Neuronal stem cell (in vitro differentiated cells): ENCODE results near the gene GABBR2.

Source experiments
- DNase-seq: peaks from one replicate; pipeline ENCODE4 v3.0.0-alpha.2; 2013; ENCODE audit warnings: low spot score
- H2AFZ ChIP-seq: one replicate; pipeline ENCODE4 v1.6.1; 2013; ENCODE audit warnings: mild to moderate bottlenecking, low read length, inconsistent platforms
- H2AK5ac ChIP-seq: 2 replicates; pipeline ENCODE4 v1.6.1; 2013; ENCODE audit warnings: low read depth, mild to moderate bottlenecking, inconsistent platforms, low read length, moderate library complexity, mixed read lengths
- H2BK120ac ChIP-seq: 2 replicates; pipeline ENCODE4 v1.6.1; 2013; ENCODE audit warnings: low read depth, mild to moderate bottlenecking, inconsistent platforms, low read length, moderate library complexity, mixed read lengths
- H2BK12ac ChIP-seq: one replicate; pipeline ENCODE4 v1.6.1; 2013; ENCODE audit warnings: low read length, inconsistent platforms
- H2BK15ac ChIP-seq: 2 replicates; pipeline ENCODE4 v1.6.1; 2013; ENCODE audit warnings: mild to moderate bottlenecking, low read length, inconsistent platforms, mixed read lengths
- H2BK5ac ChIP-seq: one replicate; pipeline ENCODE4 v1.6.1; 2013; ENCODE audit warnings: inconsistent platforms, mild to moderate bottlenecking, low read length, moderate library complexity
- H3K14ac ChIP-seq: one replicate; pipeline ENCODE4 v1.6.1; 2013; ENCODE audit warnings: low read length, inconsistent platforms
- H3K18ac ChIP-seq: 2 replicates; pipeline ENCODE4 v1.6.1; 2013; ENCODE audit warnings: low read length, inconsistent platforms
- H3K23ac ChIP-seq: 2 replicates; pipeline ENCODE4 v1.6.1; 2013; ENCODE audit warnings: low read depth, mild to moderate bottlenecking, mixed read lengths, low read length, inconsistent platforms; ENCODE audit not compliant: poor library complexity
- H3K27ac ChIP-seq: replicated peaks from 3 replicates; pipeline ENCODE4 v1.5.1; 2013; ENCODE audit warnings: low read length, inconsistent platforms
- H3K27me3 ChIP-seq, 3 experiments: 2 replicates each; pipeline ENCODE4 v1.6.1; 2013; ENCODE audit warnings: low read length in 3 of 3, mild to moderate bottlenecking in 2 of 3, inconsistent platforms in 1 of 3, low read depth in 1 of 3, mixed read lengths in 1 of 3, moderate library complexity in 1 of 3; ENCODE audit not compliant: control insufficient read depth in 3 of 3, insufficient read depth in 3 of 3
- H3K36me3 ChIP-seq, 2 donors: replicated peaks in 1 of 2; 2 replicates each; pipeline ENCODE4 v1.6.1; 2013; ENCODE audit warnings: low read length in 2 of 2; ENCODE audit not compliant: control insufficient read depth in 2 of 2, insufficient read depth in 2 of 2
- H3K4ac ChIP-seq: 2 replicates; pipeline ENCODE4 v1.6.1; 2013; ENCODE audit warnings: inconsistent platforms, mild to moderate bottlenecking, low read length, moderate library complexity
- H3K4me1 ChIP-seq, 2 donors: 1 replicate in 1 of 2; 2 replicates in 1 of 2; pipeline ENCODE4 v1.6.1; 2013; ENCODE audit warnings: low read length in 2 of 2, low read depth in 1 of 2; ENCODE audit not compliant: control insufficient read depth in 2 of 2, insufficient read depth in 1 of 2
- H3K4me2 ChIP-seq: one replicate; pipeline ENCODE4 v1.6.1; 2013; ENCODE audit warnings: mild to moderate bottlenecking, low read length, inconsistent platforms; ENCODE audit not compliant: insufficient read depth, poor library complexity, severe bottlenecking
- H3K4me3 ChIP-seq, 2 donors: 2 replicates each; pipeline ENCODE4 v1.5.1; 2013; ENCODE audit warnings: low read length in 2 of 2, mild to moderate bottlenecking in 2 of 2, inconsistent platforms in 1 of 2, moderate library complexity in 1 of 2
- H3K79me1 ChIP-seq: one replicate; pipeline ENCODE4 v1.6.1; 2013; ENCODE audit warnings: low read depth, mild to moderate bottlenecking, inconsistent platforms, low read length, moderate library complexity
- H3K9ac ChIP-seq: one replicate; pipeline ENCODE4 v1.6.1; 2013; ENCODE audit warnings: mild to moderate bottlenecking, low read depth, low read length, inconsistent platforms; ENCODE audit not compliant: poor library complexity
- H3K9me3 ChIP-seq, 2 donors: replicated peaks in 1 of 2; 2 replicates each; pipeline versions ENCODE3 to v1.6.1; 2013; ENCODE audit warnings: low read length in 2 of 2, mild to moderate bottlenecking in 2 of 2, inconsistent platforms in 1 of 2, low read depth in 1 of 2, mixed read lengths in 1 of 2, moderate library complexity in 1 of 2; ENCODE audit not compliant: control insufficient read depth in 2 of 2, insufficient read depth in 1 of 2
- H4K8ac ChIP-seq: one replicate; pipeline ENCODE4 v1.6.1; 2013; ENCODE audit warnings: low read depth, mild to moderate bottlenecking, inconsistent platforms, low read length, moderate library complexity
- H4K91ac ChIP-seq: one replicate; pipeline ENCODE4 v1.6.1; 2013; ENCODE audit warnings: low read length, low read depth, mild to moderate bottlenecking, inconsistent platforms; ENCODE audit not compliant: poor library complexity
- WGBS, 2 donors: extraction: QIAGEN DNeasy Blood & Tissue Kit; methylation state at CpG; one replicate each; pipeline ENCODE4 v1.1.7; 2013; ENCODE audit warnings: missing lambda C conversion rate in 2 of 2, mixed read lengths in 1 of 2; ENCODE audit not compliant: insufficient read length in 2 of 2, insufficient replicate concordance in 1 of 2; ENCODE audit errors: extremely low coverage in 2 of 2; 5-methylcytosine and 5-hydroxymethylcytosine counted together

The GABBR2 gene

DNA sequence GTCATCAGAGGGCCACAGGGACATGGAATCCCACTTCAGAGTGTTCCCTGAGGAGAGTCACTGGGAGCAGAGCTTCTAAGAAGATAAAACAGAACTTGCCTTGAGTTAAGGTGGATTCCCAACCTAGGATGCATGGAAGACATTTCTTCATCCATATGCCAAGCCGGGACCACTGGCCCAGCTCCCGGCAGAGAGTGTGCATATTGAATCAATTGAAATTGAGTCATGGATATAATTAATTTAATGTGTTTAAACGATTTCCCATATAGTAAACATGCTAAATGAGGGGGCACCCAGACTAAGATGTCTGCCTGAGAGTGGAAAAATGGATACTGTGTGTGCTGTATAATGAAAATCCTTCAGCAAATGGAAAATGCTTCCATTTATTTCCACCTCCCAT, 258.9 kb downstream of the GABBR2 start:
- WGBS, 2 donors = no CpG with 5 or more reads among the region's 3 CpGs
- Histone ChIP-seq H3K36me3 (no peaks in the 10 kb centered on the region), H3K9me3 (no peaks in the 10 kb centered on the region), H2AK5ac (no peak overlapping the region), H3K27me3 (peaks cover 0 to 2% (median 0%) of the 10 kb centered on the region in 3 experiments), H3K14ac (no peak overlapping the region), H2BK15ac (no peak overlapping the region), H3K9ac (no peak overlapping the region), H3K4ac (no peak overlapping the region), H2BK12ac (no peak overlapping the region), H2AFZ (no peak overlapping the region), H3K18ac (no peak overlapping the region), H3K79me1 (no peaks in the 10 kb centered on the region), H4K91ac (no peak overlapping the region), H3K4me3 (no peak overlapping the region), H3K4me2 (no peak overlapping the region), H2BK120ac (no peak overlapping the region), H3K23ac (no peak overlapping the region), H3K4me1 (peaks cover 0 to 2% of the 10 kb centered on the region in 2 donors), H4K8ac (no peak overlapping the region), H3K27ac (no peak overlapping the region), H2BK5ac (no peak overlapping the region)
- no peak for DNase-seq

GRCh38 chr9:98445576-98445975, 263.2 kb downstream of the GABBR2 start:
- no CpG with 5 or more reads among the region's 1 CpG for WGBS, 2 donors
- Histone ChIP-seq H3K27ac (no peak overlapping the region), H2AFZ (no peak overlapping the region), H3K4me2 (no peak overlapping the region), H3K23ac (no peak overlapping the region), H3K9ac (no peak overlapping the region), H4K8ac (peak overlapping the region; percentile 89), H3K4me1 (peaks cover 0 to 7% of the 10 kb centered on the region in 2 donors), H2AK5ac (no peak overlapping the region), H2BK5ac (no peak overlapping the region), H2BK120ac (no peak overlapping the region), H3K79me1 (no peaks in the 10 kb centered on the region), H3K14ac (no peak overlapping the region), H3K36me3 (no peaks in the 10 kb centered on the region), H3K18ac (no peak overlapping the region), H3K4me3 (no peak overlapping the region), H2BK15ac (no peak overlapping the region), H4K91ac (no peak overlapping the region), H3K9me3 (no peaks in the 10 kb centered on the region), H3K27me3 (no peaks in the 10 kb centered on the region), H3K4ac (no peak overlapping the region), H2BK12ac (no peak overlapping the region)
- DNase-seq = no peak

DNA sequence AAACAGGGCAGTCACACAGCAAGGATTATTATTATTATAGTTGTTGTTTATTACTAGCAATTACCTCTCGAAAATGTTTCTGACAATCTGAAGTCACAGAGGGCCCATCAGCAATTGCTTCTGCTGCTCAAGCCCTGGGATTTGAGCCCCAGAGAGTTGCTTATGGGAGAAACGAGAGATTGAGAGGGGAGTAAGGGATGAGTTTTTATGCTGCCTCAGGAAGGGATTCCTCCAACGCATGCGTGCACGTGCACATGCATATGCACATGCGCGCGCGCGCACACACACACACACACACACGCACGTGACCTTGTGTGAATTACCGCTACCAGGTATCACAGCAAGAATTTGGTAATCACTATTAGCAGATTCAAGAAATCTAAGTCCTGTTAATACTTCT, 264.1 kb downstream of the GABBR2 start:
- Histone ChIP-seq H4K8ac (no peak overlapping the region), H3K4me3 (no peak overlapping the region), H2AFZ (no peak overlapping the region), H3K4ac (no peak overlapping the region), H3K4me1 (peaks cover 0 to 7% of the 10 kb centered on the region in 2 donors), H3K18ac (no peak overlapping the region), H3K14ac (no peak overlapping the region), H3K27ac (no peak overlapping the region), H3K4me2 (no peak overlapping the region), H3K23ac (no peak overlapping the region), H3K36me3 (no peaks in the 10 kb centered on the region), H3K79me1 (no peaks in the 10 kb centered on the region), H3K9ac (no peak overlapping the region), H2BK120ac (no peak overlapping the region), H4K91ac (no peak overlapping the region), H2BK5ac (no peak overlapping the region), H3K9me3 (no peaks in the 10 kb centered on the region), H2BK15ac (no peak overlapping the region), H2BK12ac (no peak overlapping the region), H2AK5ac (no peak overlapping the region), H3K27me3 (no peaks in the 10 kb centered on the region)
- no CpG with 5 or more reads among the region's 13 CpGs for WGBS, 2 donors
- no peak for DNase-seq

DNA sequence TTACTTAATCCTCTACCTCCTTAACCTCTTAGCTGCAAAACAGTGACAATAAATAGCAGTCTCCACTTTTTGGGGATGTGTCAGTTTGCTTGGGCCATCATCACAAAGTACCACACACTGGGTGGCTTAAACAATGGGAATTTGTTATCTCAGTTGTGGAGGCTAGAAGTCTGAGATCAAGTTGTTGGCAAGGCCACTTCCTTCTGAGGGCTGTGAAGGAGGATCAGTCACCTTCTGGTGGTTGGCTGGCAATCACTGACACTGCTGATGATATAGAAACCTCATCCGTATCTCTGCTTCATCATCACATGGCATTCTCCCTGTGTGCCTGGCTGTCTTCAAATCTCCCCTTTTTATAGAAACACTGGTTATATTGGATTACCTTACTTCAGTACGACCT, 266.2 kb downstream of the GABBR2 start:
- no peak overlapping the region for H3K4ac ChIP-seq
- no peak overlapping the region for H2BK12ac ChIP-seq
- H3K4me1 ChIP-seq = peaks cover 0 to 7% of the 10 kb centered on the region in 2 donors
- H3K36me3 ChIP-seq = no peaks in the 10 kb centered on the region
- no peaks in the 10 kb centered on the region for H3K27me3 ChIP-seq
- H3K14ac ChIP-seq = no peak overlapping the region
- H2BK15ac ChIP-seq = no peak overlapping the region
- no peak overlapping the region for H2AFZ ChIP-seq
- H2BK120ac ChIP-seq = no peak overlapping the region
- no peak for DNase-seq
- H3K27ac ChIP-seq = no peak overlapping the region
- no peak overlapping the region for H3K4me3 ChIP-seq
- H3K18ac ChIP-seq = no peak overlapping the region
- H3K9me3 ChIP-seq = no peaks in the 10 kb centered on the region
- H3K23ac ChIP-seq = no peak overlapping the region
- H3K9ac ChIP-seq = no peak overlapping the region
- no peak overlapping the region for H4K91ac ChIP-seq
- H2BK5ac ChIP-seq = no peak overlapping the region
- no peak overlapping the region for H2AK5ac ChIP-seq
- WGBS, 2 donors = no CpG with 5 or more reads among the region's 2 CpGs
- no peaks in the 10 kb centered on the region for H3K79me1 ChIP-seq
- no peak overlapping the region for H3K4me2 ChIP-seq
- no peak overlapping the region for H4K8ac ChIP-seq
